Iris pigment epithelial cell (primary cell): Measurements from ENCODE around the gene AAK1.

Experiments
- DNase-seq: peaks from one replicate; pipeline ENCODE4 v3.0.0-alpha.2; 2011; ENCODE audit warnings: low read depth

AAK1 gene

GRCh38 chr2:69538872-69539548 lies 104.5 kb downstream of the AAK1 start:
- DNase-seq, result peak; percentile 49

- DNase-seq, result no peak
Measured at GRCh38 chr2:69538249-69538648, 105.3 kb downstream of the AAK1 start.

- DNase-seq, result no peak
Measured at GRCh38 chr2:69535817-69536241, 107.7 kb downstream of the AAK1 start.

GRCh38 chr2:69531186-69531585 lies 112.4 kb downstream of the AAK1 start:
- no peak for DNase-seq

GRCh38 chr2:69529480-69529879 lies 114.1 kb downstream of the AAK1 start:
- DNase-seq, result no peak

GRCh38 chr2:69525261-69525660 lies 118.3 kb downstream of the AAK1 start:
- peak; percentile 72 for DNase-seq

GRCh38 chr2:69524799-69525198 lies 118.7 kb downstream of the AAK1 start:
- no peak for DNase-seq

- DNase-seq, result no peak
Measured at GRCh38 chr2:69521747-69522146, 121.8 kb downstream of the AAK1 start.

GRCh38 chr2:69518841-69519240 lies 124.7 kb downstream of the AAK1 start:
- no peak for DNase-seq

GRCh38 chr2:69517410-69517809 lies 126.1 kb downstream of the AAK1 start:
- DNase-seq, result peak; percentile 28

GRCh38 chr2:69514819-69515218 lies 128.7 kb downstream of the AAK1 start:
- no peak for DNase-seq

GRCh38 chr2:69514406-69514805 lies 129.1 kb downstream of the AAK1 start:
- peak; percentile 89 for DNase-seq

- DNase-seq, result no peak
Measured at GRCh38 chr2:69512446-69512845, 131.1 kb downstream of the AAK1 start.

- no peak for DNase-seq
Measured at GRCh38 chr2:69510204-69510603, 133.3 kb downstream of the AAK1 start.

GRCh38 chr2:69509750-69510140 lies 133.8 kb downstream of the AAK1 start:
- DNase-seq, result no peak

- DNase-seq, result no peak
Measured at GRCh38 chr2:69509011-69509749, 134.4 kb downstream of the AAK1 start.

GRCh38 chr2:69505710-69506109 lies 137.8 kb downstream of the AAK1 start:
- no peak for DNase-seq

GRCh38 chr2:69501301-69501700 lies 142.2 kb downstream of the AAK1 start:
- DNase-seq, result no peak

- DNase-seq, result peak; percentile 12
Measured at GRCh38 chr2:69499966-69500365, 143.6 kb downstream of the AAK1 start.

- DNase-seq, result no peak
Measured at GRCh38 chr2:69499242-69499641, 144.3 kb downstream of the AAK1 start.

GRCh38 chr2:69495861-69496260 lies 147.7 kb downstream of the AAK1 start:
- no peak for DNase-seq

GRCh38 chr2:69495008-69495407 lies 148.5 kb downstream of the AAK1 start:
- no peak for DNase-seq

- DNase-seq, result no peak
Measured at GRCh38 chr2:69494126-69494525, 149.4 kb downstream of the AAK1 start.

- DNase-seq, result no peak
Measured at GRCh38 chr2:69493268-69493667, 150.3 kb downstream of the AAK1 start.
